Measurements from ENCODE around the gene SLC25A48. TPM values are rescaled to one million over a fixed set of nuclear protein-coding genes. Genes with fewer than 3 reads are reported as not detected.
"Not testable (repeated sequence)": the region's sequence is repeated elsewhere in the genome, so short reads cannot be mapped to it uniquely, and the experiment has no call there.

Gene SLC25A48
- total RNA-seq, 1 donor from 2014 or later: 5.8 TPM

- peak; percentile 56 for DNase-seq (ENCODE audit: low spot score)
- peak; percentile 37 for ATAC-seq
These were observed 4.6 kb upstream of the SLC25A48 start for GRCh38 chr5:135829681-135830383.

- no peak for DNase-seq (ENCODE audit: low spot score)
- ATAC-seq: no peak
These were observed 4.1 kb upstream of the SLC25A48 start for GRCh38 chr5:135830384-135830700.

GRCh38 chr5:135830876-135831275, 3.6 kb upstream of the SLC25A48 start:
- ATAC-seq: no peak
- no peak for DNase-seq (ENCODE audit: low spot score)

GRCh38 chr5:135831439-135831838, 3.0 kb upstream of the SLC25A48 start:
- DNase-seq (ENCODE audit: low spot score): no peak
- ATAC-seq: no peak

- ATAC-seq (no peak), DNase-seq (ENCODE audit: low spot score) (no peak)
These were observed 2.5 kb upstream of the SLC25A48 start for GRCh38 chr5:135831851-135832555.

GRCh38 chr5:135832941-135833920, 1.2 kb upstream of the SLC25A48 start:
- DNase-seq (ENCODE audit: low spot score) (peak; percentile 28), ATAC-seq (no peak)

GRCh38 chr5:135833961-135834638, 363 bp upstream of the SLC25A48 start:
- DNase-seq (ENCODE audit: low spot score) (peak; percentile 29), ATAC-seq (peak; percentile 31)

- ATAC-seq (no peak), DNase-seq (ENCODE audit: low spot score) (peak; percentile 38)
These were observed 1.3 kb downstream of the SLC25A48 start for GRCh38 chr5:135835766-135836165.

- ATAC-seq; DNase-seq (ENCODE audit: low spot score): not testable (repeated sequence)
These were observed 3.9 kb downstream of the SLC25A48 start for GRCh38 chr5:135838395-135838794.

- ATAC-seq: no peak
- no peak for DNase-seq (ENCODE audit: low spot score)
These were observed 5.1 kb downstream of the SLC25A48 start for GRCh38 chr5:135839566-135839965.

GRCh38 chr5:135840959-135841358, 6.5 kb downstream of the SLC25A48 start:
- no peak for DNase-seq (ENCODE audit: low spot score)
- ATAC-seq: no peak

GRCh38 chr5:135842737-135843136, 8.3 kb downstream of the SLC25A48 start:
- peak; percentile 14 for DNase-seq (ENCODE audit: low spot score)

GRCh38 chr5:135843571-135844337, 9.3 kb downstream of the SLC25A48 start:
- peak; percentile 18 for DNase-seq (ENCODE audit: low spot score)
- no peak for ATAC-seq

More at GRCh38 chr5:135842737-135843136, 8.3 kb downstream of the SLC25A48 start:
- ATAC-seq: no peak

GRCh38 chr5:135846311-135846710, 11.8 kb downstream of the SLC25A48 start:
- DNase-seq (ENCODE audit: low spot score): no peak

GRCh38 chr5:135847976-135848375, 13.5 kb downstream of the SLC25A48 start:
- ATAC-seq (no peak), DNase-seq (ENCODE audit: low spot score) (no peak)

More at GRCh38 chr5:135846311-135846710, 11.8 kb downstream of the SLC25A48 start:
- ATAC-seq: no peak

- ATAC-seq (no peak), DNase-seq (ENCODE audit: low spot score) (no peak)
These were observed 15.8 kb downstream of the SLC25A48 start for GRCh38 chr5:135850231-135850630.

GRCh38 chr5:135850671-135851070, 16.2 kb downstream of the SLC25A48 start:
- DNase-seq (ENCODE audit: low spot score): no peak
- no peak for ATAC-seq

- no peak for DNase-seq (ENCODE audit: low spot score)
These were observed 16.9 kb downstream of the SLC25A48 start for GRCh38 chr5:135851186-135851914.

More at GRCh38 chr5:135851186-135851914, 16.9 kb downstream of the SLC25A48 start:
- ATAC-seq: no peak
